GM12874 (cell line): ENCODE data around the gene ZNF76.

Source experiments
- TF ChIP-seq, protein P1 (sequence below): IDR thresholded peaks from 2 replicates; pipeline ENCODE4 v1.5.1; 2011; ENCODE audit warnings: low read depth, mild to moderate bottlenecking, control low read depth, low read length, moderate library complexity; ENCODE audit not compliant: insufficient read depth

ZNF76 gene

DNA sequence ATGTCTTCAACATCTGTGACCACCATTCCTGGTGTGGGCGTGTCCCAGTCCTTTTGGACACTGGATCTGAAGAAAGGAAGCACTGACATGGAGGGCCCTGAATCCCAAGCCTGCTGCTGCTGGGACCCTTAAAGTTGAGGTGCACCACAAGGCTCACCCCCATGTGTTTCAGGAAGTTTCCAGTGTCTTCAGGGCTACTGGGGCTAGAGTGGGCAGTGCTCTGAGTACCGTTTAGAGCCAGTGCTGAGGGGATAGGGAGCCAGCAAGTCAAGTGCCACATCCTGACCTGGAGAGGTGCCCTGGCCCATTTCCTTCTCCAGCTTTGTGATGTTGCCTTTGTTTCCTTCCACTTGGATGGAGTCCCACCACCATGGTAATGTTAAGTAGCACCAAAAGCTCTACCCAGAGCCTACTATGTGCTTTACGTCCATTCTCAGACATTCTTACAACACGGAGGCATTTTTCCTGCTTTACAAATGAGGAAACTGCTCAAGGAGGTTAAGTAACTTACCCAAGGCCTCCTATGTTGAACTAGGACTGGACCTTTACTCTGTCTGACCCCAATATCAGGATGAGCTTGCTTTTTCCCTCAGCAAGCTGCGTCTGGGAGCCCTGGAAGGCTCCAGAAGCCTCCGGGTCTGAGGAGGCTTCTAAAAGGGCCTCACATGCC is 37.5 kb downstream of the ZNF76 start:
- TF ChIP-seq, protein P1, sequence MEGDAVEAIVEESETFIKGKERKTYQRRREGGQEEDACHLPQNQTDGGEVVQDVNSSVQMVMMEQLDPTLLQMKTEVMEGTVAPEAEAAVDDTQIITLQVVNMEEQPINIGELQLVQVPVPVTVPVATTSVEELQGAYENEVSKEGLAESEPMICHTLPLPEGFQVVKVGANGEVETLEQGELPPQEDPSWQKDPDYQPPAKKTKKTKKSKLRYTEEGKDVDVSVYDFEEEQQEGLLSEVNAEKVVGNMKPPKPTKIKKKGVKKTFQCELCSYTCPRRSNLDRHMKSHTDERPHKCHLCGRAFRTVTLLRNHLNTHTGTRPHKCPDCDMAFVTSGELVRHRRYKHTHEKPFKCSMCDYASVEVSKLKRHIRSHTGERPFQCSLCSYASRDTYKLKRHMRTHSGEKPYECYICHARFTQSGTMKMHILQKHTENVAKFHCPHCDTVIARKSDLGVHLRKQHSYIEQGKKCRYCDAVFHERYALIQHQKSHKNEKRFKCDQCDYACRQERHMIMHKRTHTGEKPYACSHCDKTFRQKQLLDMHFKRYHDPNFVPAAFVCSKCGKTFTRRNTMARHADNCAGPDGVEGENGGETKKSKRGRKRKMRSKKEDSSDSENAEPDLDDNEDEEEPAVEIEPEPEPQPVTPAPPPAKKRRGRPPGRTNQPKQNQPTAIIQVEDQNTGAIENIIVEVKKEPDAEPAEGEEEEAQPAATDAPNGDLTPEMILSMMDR: no peak

DNA sequence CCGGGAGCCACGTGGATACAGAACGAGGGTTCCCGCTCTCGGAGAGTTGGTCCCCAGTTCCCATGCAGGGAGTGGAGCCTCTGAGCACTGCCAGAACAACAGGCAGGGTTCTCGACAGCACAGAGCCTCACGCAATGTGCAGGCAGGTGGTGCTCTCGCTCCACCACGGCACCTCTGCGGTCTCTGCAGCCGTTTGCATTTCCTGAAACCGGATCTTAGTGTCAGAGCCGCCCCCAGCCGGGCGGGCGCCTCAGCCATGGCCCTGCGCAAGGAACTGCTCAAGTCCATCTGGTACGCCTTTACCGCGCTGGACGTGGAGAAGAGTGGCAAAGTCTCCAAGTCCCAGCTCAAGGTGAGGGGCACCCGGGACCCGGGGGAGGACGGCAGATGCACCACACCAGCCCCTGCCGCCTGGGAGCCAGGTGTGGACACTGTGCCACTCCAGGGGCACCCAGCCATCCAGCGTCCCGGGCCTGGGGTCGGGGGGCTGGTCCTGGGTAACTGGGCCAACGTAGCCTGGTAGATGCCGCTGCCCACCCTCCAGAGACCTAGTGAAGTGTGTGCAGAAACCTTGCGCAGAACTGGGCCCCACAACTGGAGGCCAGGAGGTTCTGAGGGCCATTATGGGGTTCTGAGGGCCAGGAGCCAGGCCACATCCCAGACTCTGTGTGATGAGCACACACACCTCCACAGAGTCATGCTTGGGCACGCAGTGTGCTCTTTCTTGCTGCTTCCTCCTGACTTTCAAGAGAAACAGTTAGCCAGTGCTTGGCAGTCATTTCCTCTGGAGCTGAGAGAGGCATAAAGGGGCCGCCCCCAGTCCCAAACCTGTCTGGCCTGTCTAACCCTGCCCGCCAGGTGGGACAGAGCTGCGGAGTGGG is 38.3 kb downstream of the ZNF76 start, which contains the start of gene DEF6:
Gene DEF6 (plus strand): TSS at position 218 of the 881 bp plus-strand sequence. CDS start 39 bp downstream, at position 257.
- TF ChIP-seq, protein P1: peak; percentile 95

DNA sequence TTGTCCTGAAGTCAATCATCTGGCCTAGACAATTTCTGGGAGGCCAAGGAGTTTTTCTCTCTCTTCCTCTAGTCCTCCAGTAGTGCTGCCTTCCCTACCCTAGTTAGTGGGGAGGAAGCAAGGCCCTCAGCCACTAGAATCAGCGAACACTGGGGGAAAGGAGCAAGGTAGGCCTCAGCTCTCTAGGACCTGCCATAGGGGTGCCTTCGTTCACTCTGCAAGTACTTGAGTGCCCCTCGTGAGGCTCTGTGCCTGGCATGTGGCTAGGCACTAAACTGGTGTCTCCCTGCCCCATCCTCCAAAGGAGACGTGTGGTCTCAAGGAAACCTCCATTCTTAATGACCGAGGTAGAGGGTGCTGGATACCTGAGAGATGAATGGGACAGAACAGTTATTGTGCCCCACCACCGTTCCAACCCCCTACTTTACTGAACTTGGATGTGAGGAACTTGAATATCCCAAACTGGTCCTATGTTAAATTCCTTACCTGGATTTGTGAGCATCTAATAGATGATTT is 39.1 kb downstream of the ZNF76 start:
- TF ChIP-seq, protein P1: no peak

DNA sequence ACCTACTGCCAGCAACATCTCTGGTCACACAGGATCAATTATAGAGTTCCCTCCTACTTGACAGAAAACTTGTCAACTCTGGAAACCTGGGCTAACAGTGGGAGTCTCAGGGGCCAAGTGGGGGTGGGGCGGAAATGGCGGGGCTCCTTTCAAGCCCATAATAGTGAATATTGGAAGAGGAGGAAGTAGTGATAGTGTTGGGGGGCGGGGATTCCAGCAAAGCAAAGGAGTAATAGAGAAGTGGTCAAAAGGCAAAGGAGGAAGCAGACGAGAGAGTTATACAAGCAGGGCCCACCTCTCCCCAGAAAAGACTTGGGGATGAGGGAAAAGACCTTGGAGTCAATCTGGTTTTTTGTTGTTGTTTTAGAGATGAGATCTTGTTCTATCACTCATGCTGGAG is 40.1 kb downstream of the ZNF76 start:
- TF ChIP-seq, protein P1: no peak

DNA sequence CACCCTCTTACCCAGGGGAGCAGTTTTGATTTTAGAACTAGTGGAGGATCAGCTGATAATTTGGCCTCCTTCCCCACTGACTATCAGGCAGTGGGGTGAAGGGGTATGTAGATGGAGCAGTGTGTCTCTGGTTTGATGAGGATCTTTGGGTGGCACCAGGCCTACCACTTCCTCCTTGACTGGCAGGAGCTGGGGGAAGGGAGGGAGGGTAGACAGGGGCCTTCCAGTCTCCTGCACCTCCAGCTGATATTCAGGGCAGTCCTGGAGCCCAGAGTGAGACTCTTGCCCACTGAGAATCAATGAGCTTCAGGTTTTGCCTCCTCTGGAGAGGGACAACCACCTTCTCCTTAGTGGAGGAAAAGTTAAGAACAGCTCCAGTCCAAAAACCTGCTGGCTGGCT is 41.3 kb downstream of the ZNF76 start:
- TF ChIP-seq, protein P1: no peak

DNA sequence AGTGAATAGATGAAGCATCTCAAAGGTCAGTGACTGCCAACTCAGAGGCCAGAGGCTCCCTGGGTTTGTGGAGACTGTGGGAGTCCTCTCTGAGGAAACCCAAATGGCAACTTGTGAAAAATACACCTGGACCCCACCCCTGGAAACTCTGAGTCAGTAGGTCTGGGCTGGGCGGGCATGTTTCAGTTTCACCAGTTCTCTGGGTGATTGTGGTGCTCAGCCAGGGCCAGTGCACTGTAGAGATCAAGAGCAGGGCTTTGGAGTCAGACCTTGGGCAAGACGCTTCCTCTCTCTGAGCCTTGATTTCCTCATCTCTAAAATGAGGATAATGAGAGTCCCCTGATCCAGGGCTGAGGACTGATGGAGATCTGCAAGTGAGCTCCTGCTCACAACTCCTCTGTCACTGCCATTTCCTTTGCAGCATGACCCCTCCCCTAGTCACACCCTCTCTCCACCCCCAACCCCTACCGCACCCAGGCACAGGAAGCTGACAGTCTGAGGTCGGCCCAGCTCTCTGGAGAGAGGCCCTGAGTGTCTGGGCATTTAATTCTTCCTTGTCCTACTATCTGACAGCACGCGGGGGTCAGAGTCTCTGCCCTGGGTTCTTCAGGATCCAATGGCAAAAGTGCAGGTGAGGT is 43.2 kb downstream of the ZNF76 start:
- TF ChIP-seq, protein P1: no peak

DNA sequence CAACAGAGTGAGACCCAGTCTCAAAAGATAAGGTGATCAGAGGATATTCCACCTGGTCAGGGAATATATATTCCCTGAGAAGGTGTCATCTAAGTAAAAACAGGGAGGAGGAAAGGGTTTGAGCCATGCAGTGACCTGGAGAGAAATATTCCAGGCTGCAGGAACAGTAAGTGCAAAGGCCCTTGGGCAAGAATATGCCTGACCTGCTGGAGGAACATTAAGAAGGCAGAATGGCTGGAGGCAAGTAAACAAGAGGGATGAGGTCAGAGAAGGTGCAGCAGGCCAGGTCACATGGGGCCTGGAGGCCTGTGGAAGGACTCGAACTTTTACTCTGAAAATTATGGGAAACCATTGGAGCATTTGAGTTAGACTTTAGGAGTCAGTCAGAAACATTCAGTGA is 44.8 kb downstream of the ZNF76 start:
- TF ChIP-seq, protein P1: no peak
